Hepatic stellate cell (primary cell): ENCODE measurements around the gene AK8.

ENCODE experiments used
- DNase-seq: peaks from one replicate; pipeline ENCODE4 v3.0.0; 2011; ENCODE audit warnings: low spot score

The AK8 gene

GRCh38 chr9:132825430-132825829 is 52.7 kb downstream of the AK8 start:
- no peak for DNase-seq

GRCh38 chr9:132824951-132825350 is 53.1 kb downstream of the AK8 start:
- no peak for DNase-seq

- DNase-seq = no peak
Observed at GRCh38 chr9:132824151-132824550, 53.9 kb downstream of the AK8 start.

GRCh38 chr9:132823370-132824145 is 54.5 kb downstream of the AK8 start:
- DNase-seq = no peak

GRCh38 chr9:132820169-132820944 is 57.7 kb downstream of the AK8 start:
- DNase-seq = no peak

GRCh38 chr9:132818588-132818987 is 59.5 kb downstream of the AK8 start:
- DNase-seq = no peak

GRCh38 chr9:132814937-132815336 is 63.1 kb downstream of the AK8 start:
- DNase-seq = no peak

- no peak for DNase-seq
Observed at GRCh38 chr9:132813115-132813771, 64.8 kb downstream of the AK8 start.

- DNase-seq = no peak
Observed at GRCh38 chr9:132811985-132812384, 66.1 kb downstream of the AK8 start.

GRCh38 chr9:132810314-132810713 is 67.8 kb downstream of the AK8 start:
- DNase-seq = no peak

GRCh38 chr9:132809677-132810271 is 68.3 kb downstream of the AK8 start:
- DNase-seq = no peak

- no peak for DNase-seq
Observed at GRCh38 chr9:132808645-132809044, 69.4 kb downstream of the AK8 start.

GRCh38 chr9:132806723-132807421 is 71.2 kb downstream of the AK8 start:
- DNase-seq = no peak

- DNase-seq = no peak
Observed at GRCh38 chr9:132806306-132806705, 71.8 kb downstream of the AK8 start.

- no peak for DNase-seq
Observed at GRCh38 chr9:132804576-132805295, 73.3 kb downstream of the AK8 start.

GRCh38 chr9:132802121-132802795 is 75.8 kb downstream of the AK8 start:
- DNase-seq = no peak

- DNase-seq = no peak
Observed at GRCh38 chr9:132801659-132802058, 76.4 kb downstream of the AK8 start.

GRCh38 chr9:132800038-132800648 is 77.9 kb downstream of the AK8 start:
- peak; percentile 59 for DNase-seq

GRCh38 chr9:132798817-132799790 is 79.0 kb downstream of the AK8 start:
- DNase-seq = no peak
